HEK293 (cell line): ENCODE measurements around the gene HLA-C.

Experiments used
- CTCF ChIP-seq: fragments of 450-650 bp; formaldehyde crosslinking; IDR thresholded peaks from 2 replicates; pipeline ENCODE4 v1.5.1; 2016; ENCODE audit warnings: missing biosample characterization, missing genetic modification characterization
- FEZF1 ChIP-seq: fragments of 450-650 bp; formaldehyde crosslinking; IDR thresholded peaks from 2 replicates; pipeline ENCODE4 v1.5.1; 2016; ENCODE audit warnings: missing biosample characterization, missing genetic modification characterization
- ZBTB21 ChIP-seq: fragments of 450-650 bp; formaldehyde crosslinking; IDR thresholded peaks from 2 replicates; pipeline ENCODE4 v1.5.1; 2017; ENCODE audit warnings: missing biosample characterization, missing genetic modification characterization
- ZNF114 ChIP-seq: fragments of 450-650 bp; formaldehyde crosslinking; IDR thresholded peaks from 2 replicates; pipeline ENCODE4 v1.5.0; 2017; ENCODE audit warnings: missing biosample characterization, missing genetic modification characterization
- ZNF174 ChIP-seq: fragments of 450-650 bp; formaldehyde crosslinking; IDR thresholded peaks from 2 replicates; pipeline ENCODE4 v1.5.0; 2017; ENCODE audit warnings: missing biosample characterization, mild to moderate bottlenecking, missing genetic modification characterization
- ZNF266 ChIP-seq: fragments of 450-650 bp; formaldehyde crosslinking; IDR thresholded peaks from 2 replicates; pipeline ENCODE4 v1.5.1; 2016; ENCODE audit warnings: missing biosample characterization, missing genetic modification characterization, low read depth
- ZNF558 ChIP-seq: fragments of 450-650 bp; formaldehyde crosslinking; IDR thresholded peaks from 2 replicates; pipeline ENCODE4 v1.5.1; 2016; ENCODE audit warnings: missing biosample characterization, missing genetic modification characterization
- ZNF785 ChIP-seq: fragments of 450-650 bp; formaldehyde crosslinking; IDR thresholded peaks from 2 replicates; pipeline ENCODE4 v1.5.1; 2016; ENCODE audit warnings: missing biosample characterization, missing genetic modification characterization
- ZSCAN23 ChIP-seq: fragments of 450-650 bp; formaldehyde crosslinking; IDR thresholded peaks from 2 replicates; pipeline ENCODE4 v1.5.1; 2016; ENCODE audit warnings: missing biosample characterization, missing genetic modification characterization

GRCh38 chr6:31287619-31288018 is 15.7 kb upstream of the HLA-C start:
- TF ChIP-seq CTCF (tag by site-specific recombination): no peak
- no peak for TF ChIP-seq ZNF785 (tag by site-specific recombination)
- TF ChIP-seq ZBTB21 (tag by site-specific recombination): no peak
- no peak for TF ChIP-seq ZNF266
- TF ChIP-seq ZNF114 (tag by site-specific recombination): no peak
- no peak for TF ChIP-seq ZSCAN23 (tag by site-specific recombination)
- no peak for TF ChIP-seq ZNF558 (tag by site-specific recombination)
- no peak for TF ChIP-seq ZNF174 (tag by site-specific recombination)
- TF ChIP-seq FEZF1 (tag by site-specific recombination): no peak
